Suppressor macrophage (primary cell): ENCODE data around the gene PARVA.

ENCODE experiments used
- DNase-seq, 4 experiments: peaks; one replicate each; pipeline ENCODE4 v3.0.0-alpha.2; 2020 to 2022

PARVA gene

DNA sequence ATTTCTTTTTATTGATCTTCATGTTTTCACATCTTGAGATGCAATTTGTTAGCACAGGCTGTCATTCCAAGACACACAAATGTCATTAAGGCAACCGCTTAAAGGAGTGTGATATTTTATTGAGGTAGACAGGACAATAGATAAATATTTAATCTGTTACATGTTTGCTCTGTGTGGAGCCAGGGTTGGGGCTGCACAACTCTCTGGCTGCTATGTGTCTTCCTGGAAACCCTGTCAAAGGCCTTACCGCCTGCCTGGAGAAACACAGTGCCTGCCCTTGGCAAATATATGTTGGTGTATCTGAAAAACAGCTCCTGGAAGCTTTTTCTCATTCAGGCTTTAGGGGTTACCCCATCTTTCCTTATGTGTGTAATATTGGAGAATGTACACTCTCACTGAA lies 157.2 kb downstream of the PARVA start:
- DNase-seq: no peak

DNA sequence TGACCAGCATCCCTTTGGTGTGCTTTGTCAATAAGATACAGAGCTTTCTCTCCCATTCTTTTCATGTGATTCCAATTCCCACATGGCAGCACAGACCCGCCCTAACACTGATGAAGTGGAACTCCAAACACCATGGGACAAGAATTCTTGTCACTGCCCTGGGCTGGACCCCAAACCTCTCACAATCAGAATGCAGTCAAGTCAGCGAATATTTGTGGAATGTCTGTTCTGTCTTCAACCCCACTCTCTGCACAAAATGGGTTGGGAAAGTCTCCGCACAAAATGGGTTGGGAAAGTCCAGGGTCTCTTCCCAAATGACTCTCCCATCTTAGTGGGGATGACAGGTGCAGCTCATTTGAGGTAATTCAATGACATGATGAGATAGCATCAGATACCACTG lies 157.9 kb downstream of the PARVA start:
- no peak for DNase-seq

DNA sequence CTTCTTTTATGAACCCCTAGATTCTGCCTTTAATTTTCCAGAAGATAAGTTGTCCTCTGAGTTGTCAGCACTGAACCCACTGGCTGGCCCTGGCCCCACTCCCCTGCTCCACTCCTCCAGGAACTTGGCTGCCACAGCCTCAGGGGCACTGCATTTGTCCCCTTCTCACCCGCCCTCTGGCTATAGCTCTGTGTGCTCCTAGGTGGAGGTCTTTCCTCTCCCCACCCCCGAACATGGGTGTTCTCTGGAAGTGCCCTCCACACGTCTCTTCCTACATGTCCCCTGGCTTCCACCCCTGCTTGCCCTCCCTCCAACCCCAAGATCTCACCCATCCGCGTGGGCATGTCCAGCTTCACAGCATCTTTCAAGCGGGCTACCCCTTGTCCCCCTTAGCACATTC lies 159.2 kb downstream of the PARVA start:
- no peak for DNase-seq

DNA sequence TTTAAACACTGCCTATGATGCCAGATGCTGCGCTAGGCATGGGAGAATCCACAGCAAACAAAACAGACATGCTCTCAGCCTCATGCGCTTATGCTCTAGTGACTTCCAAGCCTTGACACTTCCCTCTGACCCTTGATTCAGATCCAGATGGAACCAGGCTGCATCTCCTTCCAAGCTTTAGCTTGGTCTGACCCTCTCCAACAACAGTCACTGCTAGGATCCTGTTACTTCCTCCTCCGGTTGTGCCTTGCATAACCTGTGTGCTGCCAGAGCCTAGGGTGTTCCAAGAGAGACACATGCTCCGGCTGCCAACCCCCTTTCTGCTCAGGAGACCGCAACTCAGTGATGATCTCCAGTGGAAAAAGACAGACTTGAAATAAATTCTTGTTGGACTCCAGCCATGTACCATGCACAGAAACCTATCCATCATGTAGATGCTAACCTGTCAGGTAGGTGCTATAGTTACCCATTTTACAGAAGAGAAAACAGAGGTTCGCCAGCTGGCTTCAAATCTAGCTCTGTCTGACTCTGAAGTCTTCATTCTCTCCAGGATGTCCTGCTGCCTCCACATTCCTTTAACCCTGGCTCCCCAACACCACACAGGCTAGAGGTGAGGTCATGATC lies 160.5 kb downstream of the PARVA start:
- no peak for DNase-seq

DNA sequence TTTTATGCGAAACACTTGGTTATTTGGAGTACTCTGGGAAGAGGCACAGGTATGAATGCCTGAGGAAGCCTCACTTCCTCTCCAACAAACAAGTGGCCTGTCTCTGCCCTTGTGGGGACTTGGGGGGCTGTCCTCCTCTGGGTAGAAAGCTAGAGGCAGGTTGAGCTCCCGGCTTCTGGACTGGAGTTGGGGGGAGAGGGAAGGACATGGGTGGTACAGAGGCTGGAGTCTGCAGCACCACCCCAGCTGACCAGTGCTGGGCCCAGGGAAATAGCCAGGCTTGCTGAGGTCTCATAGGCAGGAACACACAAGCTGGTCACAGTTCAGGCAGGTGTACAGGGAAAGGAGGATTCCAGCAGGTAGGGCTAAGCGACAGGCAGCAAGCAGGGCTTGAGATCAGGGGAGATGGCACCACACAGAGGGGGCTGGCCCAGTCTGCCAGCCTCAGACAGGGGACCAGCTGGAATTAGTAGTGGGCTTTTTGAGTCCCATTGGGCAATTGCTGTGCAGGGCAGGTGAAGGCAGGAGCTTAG lies 161.6 kb downstream of the PARVA start:
- no peak for DNase-seq

DNA sequence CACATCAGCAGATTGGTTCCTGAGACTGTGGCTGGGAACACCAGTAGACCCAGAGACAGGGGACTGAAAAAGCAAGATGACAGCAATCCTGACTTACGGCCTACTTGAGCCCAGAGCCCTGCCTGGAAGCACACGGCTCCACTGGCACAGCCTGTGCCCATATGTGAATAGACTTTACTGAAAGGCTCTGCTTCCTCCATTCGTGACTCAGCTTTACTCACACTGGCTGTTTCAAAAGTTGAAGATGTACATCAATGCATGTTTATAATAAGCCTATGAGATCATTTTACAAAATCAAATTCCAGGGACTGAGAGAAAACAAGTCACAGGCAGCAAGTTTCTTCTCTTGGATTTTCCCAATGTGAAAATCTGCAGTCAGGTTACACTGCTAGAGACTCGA lies 162.2 kb downstream of the PARVA start:
- DNase-seq: no peak

DNA sequence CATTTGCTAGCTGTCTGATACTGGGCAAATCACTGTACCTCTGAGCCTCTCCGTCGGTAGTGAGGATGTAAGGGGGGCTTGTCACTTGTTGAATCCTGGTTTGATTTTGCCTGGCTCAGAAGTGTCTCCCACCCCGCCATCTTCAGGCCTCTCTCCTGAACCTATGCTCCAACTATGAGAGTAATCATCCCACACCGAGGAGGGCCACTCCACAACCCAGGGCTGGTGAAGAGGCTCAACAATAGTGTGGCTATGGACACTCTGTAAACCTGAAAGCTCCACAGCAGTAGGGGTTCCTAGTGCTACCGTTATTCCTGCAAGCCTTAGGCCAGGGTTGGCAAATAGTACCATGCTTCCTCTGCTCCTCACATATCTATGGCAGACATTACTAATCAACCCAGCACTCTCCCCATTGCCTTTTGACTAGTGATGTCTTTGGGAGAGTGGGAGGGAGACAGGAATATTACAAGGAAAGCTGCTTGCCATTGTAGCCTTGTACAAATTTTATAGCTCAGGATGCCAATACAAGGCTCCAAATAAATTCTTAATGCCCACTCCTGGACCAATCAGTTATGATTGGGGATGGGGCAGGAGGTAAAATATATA lies 162.8 kb downstream of the PARVA start:
- DNase-seq: no peak

DNA sequence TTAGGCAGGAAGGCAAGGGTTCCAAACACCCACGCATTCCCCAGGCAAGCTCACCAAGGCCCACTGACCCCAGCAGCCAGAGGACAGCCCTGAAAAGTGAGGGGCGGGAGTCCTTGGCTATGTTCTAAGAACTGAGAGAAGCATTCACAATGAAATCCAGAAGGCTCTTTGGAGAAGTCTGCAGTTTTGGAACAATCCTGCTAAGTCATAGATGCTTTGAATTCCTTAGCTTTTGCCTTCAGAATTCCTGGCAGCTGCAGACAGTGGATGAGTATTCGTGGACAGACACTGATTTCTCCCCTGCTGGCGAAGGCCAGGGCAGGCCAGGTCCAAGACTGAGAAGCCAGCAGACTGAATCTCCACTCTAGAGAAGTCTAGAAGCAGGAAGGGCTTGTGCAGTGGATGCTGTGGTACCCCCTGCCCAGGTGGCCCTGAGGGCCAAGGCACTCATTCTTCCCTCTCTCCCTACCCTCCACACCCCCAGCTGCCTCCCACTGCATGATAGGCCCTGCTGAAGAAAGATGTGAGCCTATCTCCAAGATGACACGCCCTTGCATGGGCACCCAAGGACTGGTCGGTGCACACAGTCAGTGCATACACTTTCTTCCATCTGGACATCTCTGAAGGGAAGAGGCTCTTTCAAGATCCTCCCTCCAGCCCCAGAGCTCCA lies 163.7 kb downstream of the PARVA start:
- DNase-seq: no peak

DNA sequence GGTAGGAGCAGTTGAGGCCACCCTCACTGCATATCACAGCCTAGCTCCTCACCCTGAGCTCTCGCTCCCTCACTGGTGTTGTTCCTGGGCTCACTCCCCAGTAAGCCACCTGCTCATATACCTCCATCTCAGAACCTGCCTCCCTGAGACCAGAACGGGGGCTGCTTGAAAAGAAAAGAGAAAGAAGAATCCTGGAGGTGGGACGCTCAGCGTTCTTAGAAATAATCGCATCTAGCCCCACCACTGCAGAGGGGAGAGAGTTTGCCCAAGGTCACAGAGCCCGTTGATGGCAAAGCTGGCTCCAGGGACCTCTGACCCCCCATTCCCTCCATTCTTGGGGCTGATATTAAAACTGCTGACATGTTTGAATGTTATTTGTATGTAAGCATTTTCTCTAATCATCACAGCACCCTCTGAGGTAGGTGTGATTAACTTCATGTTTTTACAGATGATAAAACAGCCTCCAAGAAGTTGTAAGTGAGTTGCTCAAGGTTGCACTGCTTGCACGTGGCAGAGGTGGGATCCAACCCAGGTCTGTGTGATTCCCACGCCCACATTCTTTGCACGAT lies 164.3 kb downstream of the PARVA start:
- DNase-seq: no peak

DNA sequence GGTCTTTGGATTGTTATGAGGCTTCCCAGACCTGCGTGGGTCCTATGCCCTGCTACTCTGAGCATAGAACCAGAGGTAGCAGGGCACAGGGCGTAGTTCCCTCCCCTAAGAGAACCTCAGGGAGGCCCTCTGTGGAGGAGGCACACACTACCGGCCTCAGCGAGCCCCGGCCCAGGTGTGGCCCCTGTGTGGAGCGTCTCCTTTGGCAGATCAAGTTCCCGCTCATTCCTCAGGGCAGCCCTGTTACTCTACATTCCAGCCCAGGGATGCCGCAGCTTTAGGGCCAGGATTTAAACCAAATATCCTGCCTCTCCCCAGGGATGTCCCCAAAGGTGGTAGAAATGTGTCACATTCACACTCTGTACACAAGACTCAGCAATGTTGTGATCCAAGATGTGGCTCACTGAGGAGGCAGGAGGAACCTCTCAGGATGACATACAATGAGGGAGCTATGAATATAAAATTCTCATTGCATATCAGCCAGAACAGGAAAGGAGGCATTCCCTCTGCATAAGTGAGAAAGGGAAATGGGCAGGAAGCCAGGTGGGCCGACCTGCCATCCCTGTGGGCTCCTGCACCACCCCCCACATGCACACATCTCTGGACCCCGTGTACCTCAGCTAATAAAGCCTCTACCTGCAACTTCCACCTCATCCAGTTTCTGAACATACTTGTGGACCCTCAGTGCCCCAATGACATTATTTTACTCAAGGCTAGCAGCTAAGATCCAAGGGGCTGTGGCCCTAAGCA lies 165.0 kb downstream of the PARVA start:
- no peak for DNase-seq

DNA sequence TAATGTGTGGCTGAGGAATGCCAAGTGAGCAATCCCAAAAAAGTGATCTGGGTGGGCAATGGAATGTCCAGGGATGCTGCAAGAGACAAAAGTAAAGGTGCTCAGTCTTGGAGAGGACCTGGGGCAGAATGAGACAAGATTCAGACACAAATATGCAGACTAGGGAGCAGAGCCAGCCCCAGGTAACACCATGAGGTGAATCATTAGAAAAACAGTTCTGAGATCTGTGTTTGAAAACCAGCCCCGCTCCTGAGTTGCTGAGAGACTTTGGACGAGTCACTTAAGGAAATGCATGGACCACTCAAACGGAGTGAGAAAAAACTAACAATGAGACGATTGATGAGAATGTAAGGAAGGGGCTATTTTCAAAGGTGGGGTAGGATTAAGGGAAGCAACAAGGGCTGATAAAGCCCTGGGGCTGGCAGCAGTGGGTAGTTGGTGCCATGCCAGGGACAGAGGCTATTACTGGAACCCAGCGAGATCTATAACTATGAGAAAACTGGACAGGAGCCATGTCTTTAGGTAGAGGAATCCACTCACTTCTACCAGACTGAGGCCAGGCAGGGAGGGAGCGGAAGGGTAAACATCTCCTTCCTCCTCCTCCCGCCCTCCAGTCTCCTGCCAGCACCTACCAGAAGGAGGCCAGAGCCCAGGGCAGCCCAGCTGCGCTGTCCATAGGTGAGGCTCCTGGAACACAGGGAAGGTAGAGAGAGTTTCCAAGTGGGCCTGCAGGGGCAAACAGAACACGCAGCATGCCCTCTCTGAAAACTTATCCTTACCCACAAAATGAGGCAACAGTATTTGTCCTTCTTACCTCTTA lies 166.4 kb downstream of the PARVA start:
- no peak for DNase-seq

DNA sequence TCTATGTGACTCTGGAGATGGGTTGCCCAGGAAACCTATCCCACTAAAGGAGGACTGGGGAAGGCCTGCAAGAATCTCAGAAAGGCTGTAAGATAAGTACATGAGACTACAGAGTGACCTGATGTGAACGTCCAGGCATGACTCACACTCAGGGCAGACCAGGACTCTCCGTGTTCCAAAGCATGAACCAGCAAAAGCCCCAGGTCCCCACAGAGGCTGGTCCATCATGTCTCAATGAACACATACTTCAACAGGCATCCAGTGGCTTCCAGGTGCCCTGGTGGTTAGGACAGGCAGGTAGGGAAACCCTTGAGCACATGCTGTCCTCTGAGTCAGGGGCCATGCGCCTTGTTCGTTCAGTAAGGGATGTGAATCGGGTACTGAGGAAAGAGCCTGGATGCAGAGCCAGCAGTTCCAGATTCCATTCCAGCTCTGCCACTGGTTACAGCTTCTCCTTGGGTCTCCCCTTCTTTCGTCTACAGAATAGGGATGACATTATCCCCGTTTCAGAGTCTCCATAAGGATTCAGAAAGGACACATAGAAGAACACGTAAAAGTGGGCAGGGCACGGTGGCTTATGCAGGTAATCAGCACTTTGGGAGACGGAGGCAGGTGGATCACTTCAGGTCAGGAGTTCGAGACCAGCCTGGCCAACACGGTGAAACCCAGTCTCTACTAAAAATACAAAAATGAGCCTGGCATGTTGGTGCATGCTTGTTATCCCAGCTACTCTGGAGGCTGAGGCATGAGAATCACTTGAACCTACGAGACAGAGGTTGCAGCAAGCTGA lies 167.8 kb downstream of the PARVA start:
- DNase-seq: no peak

DNA sequence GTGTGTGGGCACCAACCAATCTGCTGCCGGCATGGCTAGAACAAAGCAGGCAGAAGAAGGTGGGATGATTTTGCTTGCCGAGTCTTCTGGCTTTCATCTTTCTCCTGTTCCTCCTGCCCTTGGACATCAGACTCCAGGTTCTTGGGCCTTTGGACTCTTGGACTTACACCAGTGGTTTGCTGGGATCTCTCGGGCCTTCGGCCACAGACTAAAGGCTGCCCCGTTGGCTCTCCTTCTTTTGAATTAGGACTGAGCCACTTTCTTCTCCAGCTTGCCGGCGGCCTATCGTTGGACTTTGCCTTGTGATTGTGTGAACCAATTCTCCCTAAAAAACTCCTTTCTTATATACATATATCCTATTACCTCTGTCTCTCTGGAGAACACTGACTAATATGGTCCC lies 168.8 kb downstream of the PARVA start:
- no peak for DNase-seq

DNA sequence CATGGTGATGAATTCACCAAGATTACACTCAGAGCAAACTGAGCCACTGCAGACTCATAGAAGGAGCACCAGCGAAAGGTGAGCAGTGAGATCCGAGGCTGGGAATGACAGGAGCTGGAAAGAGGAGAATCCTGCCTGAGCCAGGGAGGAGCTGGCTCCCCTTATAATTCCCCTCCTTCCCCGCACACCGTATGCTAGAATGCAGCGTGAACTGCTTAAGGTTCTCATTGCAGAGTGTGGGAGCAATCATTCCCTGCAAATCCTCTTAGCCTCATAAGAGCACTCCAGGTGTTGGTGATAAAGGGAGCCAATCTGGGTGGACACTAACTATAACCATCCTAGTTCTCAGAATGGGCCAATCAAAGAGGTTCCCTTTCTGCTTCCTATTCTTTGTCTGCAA lies 169.3 kb downstream of the PARVA start:
- DNase-seq: no peak

DNA sequence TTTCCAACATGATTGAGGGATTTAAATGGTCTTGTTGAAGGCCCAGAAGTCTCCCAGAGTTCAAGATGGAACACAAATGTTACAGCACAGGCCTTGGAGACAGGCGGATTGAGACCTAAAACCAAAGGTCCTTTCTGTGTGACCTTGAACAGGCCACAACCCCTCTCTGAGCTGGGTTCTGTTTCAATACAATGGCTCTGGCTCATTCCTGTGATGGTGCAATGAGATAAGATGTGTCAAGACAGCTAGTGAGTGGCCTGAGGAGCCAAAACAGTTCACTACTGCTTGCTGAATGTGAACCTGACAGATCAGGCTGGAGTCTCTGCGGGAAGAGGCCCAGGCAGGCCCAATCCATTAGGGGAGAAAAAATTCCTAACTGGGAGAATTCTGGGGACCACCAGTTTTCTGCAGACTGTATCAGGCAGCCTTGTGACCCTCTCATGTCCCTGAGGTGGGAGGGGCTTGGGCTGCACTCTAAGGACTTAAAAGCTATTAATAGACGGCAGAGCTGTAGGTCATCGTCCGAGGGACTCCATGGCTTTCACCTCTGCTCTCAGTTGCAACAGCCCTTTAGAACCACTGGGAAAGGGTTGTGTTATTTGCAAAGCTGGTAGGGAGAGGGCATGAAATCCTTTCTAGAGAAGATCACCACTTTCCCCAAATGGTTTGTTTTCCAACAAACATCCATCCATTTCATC lies 170.7 kb downstream of the PARVA start:
- DNase-seq: no peak

DNA sequence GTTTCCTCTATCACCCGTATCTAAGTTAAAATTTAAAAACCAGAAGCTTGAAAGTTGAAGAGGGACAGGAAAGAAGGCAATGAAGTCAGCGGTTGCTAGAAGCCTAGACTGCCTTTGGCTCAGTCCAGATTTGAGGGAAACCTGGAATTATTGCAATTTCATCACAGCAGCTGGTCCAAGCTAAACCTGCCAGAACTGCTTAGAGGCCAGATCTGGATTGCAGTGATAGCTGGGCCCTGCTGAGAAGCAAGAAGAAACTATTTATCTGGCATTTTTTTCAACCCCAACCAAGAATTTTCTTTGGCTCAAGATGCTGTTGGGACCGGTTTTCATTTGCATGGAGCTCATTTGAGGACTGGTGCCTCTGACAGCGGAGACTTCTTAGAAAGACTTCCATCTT lies 175.3 kb downstream of the PARVA start:
- DNase-seq: no peak

DNA sequence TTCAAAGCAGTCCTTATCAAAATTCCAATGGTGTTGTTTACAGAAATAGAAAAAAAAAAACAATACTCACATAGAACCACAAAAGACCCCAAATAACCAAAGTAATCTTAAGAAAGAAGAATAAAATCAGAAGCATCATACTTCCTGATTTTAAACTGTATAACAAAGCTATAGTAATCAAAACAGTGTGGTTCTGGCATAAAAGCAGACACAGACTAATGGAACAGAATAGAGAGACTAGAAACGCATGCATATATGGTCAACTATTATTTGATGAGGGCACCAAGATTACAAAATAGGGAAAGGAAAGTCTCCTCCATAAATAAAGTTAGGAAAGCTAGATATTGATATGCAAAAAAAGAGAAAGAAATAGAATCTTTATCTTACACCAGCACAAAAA lies 176.8 kb downstream of the PARVA start:
- no peak for DNase-seq

DNA sequence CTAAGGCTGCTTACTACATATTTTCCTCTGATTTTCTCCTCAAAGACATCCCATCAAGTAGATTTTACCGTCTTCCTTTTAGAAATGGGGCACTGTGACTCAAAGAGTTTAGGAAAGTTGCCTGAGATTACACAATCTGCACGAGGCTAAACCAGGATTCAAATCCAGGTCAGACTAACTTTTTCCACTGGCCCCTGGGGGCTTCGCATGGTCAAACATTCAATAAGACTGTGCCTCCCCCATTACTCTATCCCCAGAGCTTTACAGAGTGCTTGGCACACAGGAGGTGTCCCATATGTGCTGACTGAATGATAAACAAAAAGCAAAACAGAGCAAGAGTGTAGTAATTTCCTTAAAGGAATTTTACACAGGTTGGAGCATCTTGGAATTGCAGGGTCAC lies 178.8 kb downstream of the PARVA start:
- DNase-seq: no peak

DNA sequence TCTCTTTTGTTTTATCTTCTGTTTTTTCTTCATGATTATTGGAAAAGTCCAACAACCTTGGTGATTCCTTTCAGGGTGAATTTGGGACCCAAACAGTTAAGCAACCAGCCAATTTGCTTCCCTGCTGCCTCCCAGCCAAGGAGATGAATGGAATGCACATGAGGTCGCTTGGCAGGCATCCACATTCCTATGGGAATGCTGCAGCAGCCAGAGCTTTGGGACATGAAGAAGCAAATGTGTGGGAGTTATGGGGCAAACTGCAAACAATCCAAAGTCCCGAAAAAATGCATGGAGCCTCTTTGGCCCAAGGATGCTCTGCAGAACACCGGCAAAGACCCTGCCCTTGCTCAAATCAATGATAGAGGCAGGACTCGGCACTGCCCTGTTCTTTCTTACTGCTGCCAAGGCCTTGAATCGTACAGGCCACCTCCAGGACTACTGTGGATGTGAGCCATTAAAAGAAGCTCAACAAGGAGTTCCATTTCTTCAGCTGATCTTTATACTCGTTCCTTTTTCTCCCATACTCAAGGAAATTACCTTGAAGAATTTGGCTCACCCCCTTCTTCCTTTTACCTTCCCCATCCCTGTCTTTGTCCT lies 179.5 kb downstream of the PARVA start:
- DNase-seq: no peak

DNA sequence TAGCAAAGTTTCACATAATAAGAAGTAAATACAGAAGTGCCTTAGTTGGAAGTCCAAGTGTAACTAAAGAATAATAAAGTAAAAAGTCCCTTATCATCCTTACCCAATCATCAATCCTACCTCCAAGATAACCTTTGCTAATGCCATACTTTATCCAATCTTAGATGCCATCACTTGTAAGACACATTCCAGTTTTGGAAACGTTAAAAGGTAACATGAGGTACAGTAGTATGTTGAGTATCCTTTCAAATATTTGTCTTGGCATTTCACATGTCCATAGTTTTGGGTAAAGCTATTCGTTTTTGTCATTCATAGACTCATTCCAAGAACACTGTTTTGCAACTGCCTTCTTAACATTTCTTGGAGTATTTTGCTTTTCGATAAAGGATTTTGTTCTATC lies 181.6 kb downstream of the PARVA start:
- no peak for DNase-seq
